Measurements from ENCODE around the gene LYZL4. TPM values are rescaled to one million over a fixed set of nuclear protein-coding genes. Genes with fewer than 3 reads are reported as not detected.

The LYZL4 gene
- total and polyA plus RNA-seq, 2 of the 4 experiments (the other 2 are of a cell fraction): not detected

GRCh38 chr3:42411429-42411828 is 1.0 kb upstream of the LYZL4 start:
- H2BK20ac ChIP-seq (ENCODE audit: low read depth, low read length): no peak overlapping the region
- H3K56ac ChIP-seq (ENCODE audit: extremely low read depth, insufficient read depth, low read length): no peak overlapping the region
- H3K4me1 ChIP-seq (ENCODE audit: control insufficient read depth, insufficient read depth, low read length): no peaks in the 10 kb centered on the region
- CTCF ChIA-PET: no interaction called here
- no peaks in the 10 kb centered on the region for H3K36me3 ChIP-seq (ENCODE audit: control insufficient read depth, insufficient read depth, low read length)
- BruUV-seq (replicated peaks): no TSS peak
- H4K91ac ChIP-seq (ENCODE audit: insufficient read depth, low read depth, low read length): no peak overlapping the region
- no peak overlapping the region for H2AK5ac ChIP-seq (ENCODE audit: low read depth, low read length)
- no peak overlapping the region for H3K27ac ChIP-seq (ENCODE audit: insufficient read depth, low read length)
- H2BK5ac ChIP-seq (ENCODE audit: low read depth, low read length, poor library complexity, severe bottlenecking): no peak overlapping the region
- no peaks in the 10 kb centered on the region for H3K9me1 ChIP-seq (ENCODE audit: insufficient read depth, low read length)
- H4K20me1 ChIP-seq (ENCODE audit: insufficient read depth, low read length): no peaks in the 10 kb centered on the region
- no peak overlapping the region for H3K14ac ChIP-seq (replicated peaks; ENCODE audit: low read depth, low read length)
- ATAC-seq (ENCODE audit: low read depth) (no peak), DNase-seq (no peak)
- no peak overlapping the region for H2BK15ac ChIP-seq (ENCODE audit: low read depth, low read length)
- H3K4me2 ChIP-seq (ENCODE audit: low read depth, low read length): no peak overlapping the region
- H2BK120ac ChIP-seq (ENCODE audit: low read depth, low read length): no peak overlapping the region
- no peak overlapping the region for H4K8ac ChIP-seq (ENCODE audit: low read depth in 2 of 2, low read length in 2 of 2)
- H3K18ac ChIP-seq (ENCODE audit: low read depth, low read length): no peak overlapping the region
- intact Hi-C loops (cut with micrococcal nuclease) (no loop called here), in situ Hi-C loops (cut with MboI; ENCODE audit: low sequenced_read_pairs) (no loop called here), dilution Hi-C loops (cut with HindIII; ENCODE audit: low sequenced_read_pairs, unreplicated experiment) (no loop called here)
- H3K9ac ChIP-seq (ENCODE audit: low read depth, low read length): no peak overlapping the region
- H3K4me3 ChIP-seq (ENCODE audit: insufficient read depth, low read depth, low read length): no peak overlapping the region
- WGBS, 2 experiments (ENCODE audit: extremely low coverage in 2 of 2, insufficient read length in 1 of 2): no CpG with 5 or more reads among the region's 1 CpG
- H3K27me3 ChIP-seq (ENCODE audit: control insufficient read depth, insufficient read depth, low read length): no peaks in the 10 kb centered on the region
- POLR2A ChIA-PET (ENCODE audit: unreplicated experiment): no interaction called here
- H3K23ac ChIP-seq (ENCODE audit: low read depth, low read length): no peak overlapping the region
- no peak overlapping the region for H3K4ac ChIP-seq (ENCODE audit: low read depth, low read length)
- TF ChIP-seq BHLHE40 (IDR thresholded peaks at IDR 0.05; ENCODE audit: low read depth, low read length) (no peak), CHD1 (IDR thresholded peaks at IDR 0.05; ENCODE audit: low read depth, low read length) (no peak), POLR2A (IDR thresholded peaks at IDR 0.05; ENCODE audit: low read depth, low read length) (no peak), NFE2L2 (IDR thresholded peaks at IDR 0.05; ENCODE audit: low read depth, low read length) (no peak), RCOR1 (IDR thresholded peaks at IDR 0.05; ENCODE audit: insufficient replicate concordance, low read length) (no peak), CEBPB (IDR thresholded peaks at IDR 0.05; ENCODE audit: low read depth, low read length) (no peak), MAFK (IDR thresholded peaks at IDR 0.05; ENCODE audit: low read depth, low read length) (no peak), SMC3 (IDR thresholded peaks at IDR 0.05; ENCODE audit: low read depth, low read length) (no peak)
- TF ChIP-seq, protein P1, sequence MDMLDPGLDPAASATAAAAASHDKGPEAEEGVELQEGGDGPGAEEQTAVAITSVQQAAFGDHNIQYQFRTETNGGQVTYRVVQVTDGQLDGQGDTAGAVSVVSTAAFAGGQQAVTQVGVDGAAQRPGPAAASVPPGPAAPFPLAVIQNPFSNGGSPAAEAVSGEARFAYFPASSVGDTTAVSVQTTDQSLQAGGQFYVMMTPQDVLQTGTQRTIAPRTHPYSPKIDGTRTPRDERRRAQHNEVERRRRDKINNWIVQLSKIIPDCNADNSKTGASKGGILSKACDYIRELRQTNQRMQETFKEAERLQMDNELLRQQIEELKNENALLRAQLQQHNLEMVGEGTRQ (IDR thresholded peaks at IDR 0.05; ENCODE audit: low read depth, low read length): no peak
- no peak overlapping the region for H4K5ac ChIP-seq (ENCODE audit: low read depth, low read length)
- H2AFZ ChIP-seq (replicated peaks; ENCODE audit: low read length, poor library complexity): no peak overlapping the region
- no peaks in the 10 kb centered on the region for H3K79me1 ChIP-seq (ENCODE audit: low read depth in 1 of 2, low read length in 2 of 2)
- no peaks in the 10 kb centered on the region for H3K9me3 ChIP-seq (ENCODE audit: control insufficient read depth, insufficient read depth, low read length)
- no peak overlapping the region for H2AK9ac ChIP-seq (replicated peaks; ENCODE audit: low read depth, low read length, poor library complexity)

Measured in IMR-90 (cell line).